ENCODE results near the gene NBPF11.
"Not testable (repeated sequence)": the region's sequence is repeated elsewhere in the genome, so short reads cannot be mapped to it uniquely, and the experiment has no call there.

Gene NBPF11

DNA sequence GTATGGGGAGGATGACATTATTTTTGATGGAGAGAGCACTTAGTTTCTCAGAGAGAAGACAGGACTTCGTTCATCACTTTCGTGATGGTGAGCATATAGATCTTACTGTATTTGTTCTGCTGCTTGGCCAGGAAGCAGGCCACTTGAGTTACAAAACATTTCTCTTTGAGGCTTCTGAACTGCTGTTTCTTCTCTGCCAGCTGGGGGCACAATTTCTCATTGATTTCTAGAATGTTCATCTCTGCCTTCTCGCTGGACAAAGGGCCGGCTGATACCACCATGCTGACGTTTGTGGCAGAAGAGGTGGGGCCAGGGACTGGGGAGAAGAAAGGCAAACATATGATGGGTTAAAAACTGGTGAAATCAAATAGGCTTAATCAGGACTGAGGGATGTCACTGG is 31.7 kb downstream of the NBPF11 start:
- not testable (repeated sequence) for H3K4me3 Mint-ChIP-seq; H3K9me3 Mint-ChIP-seq (ENCODE audit: low read depth); H3K4me1 Mint-ChIP-seq (ENCODE audit: low read depth); H3K27ac Mint-ChIP-seq; H3K36me3 Mint-ChIP-seq; H3K27me3 Mint-ChIP-seq

GRCh38 chr1:148095732-148096131 is 56.3 kb downstream of the NBPF11 start:
- H3K27me3 Mint-ChIP-seq; H3K27ac Mint-ChIP-seq; H3K4me1 Mint-ChIP-seq (ENCODE audit: low read depth); H3K9me3 Mint-ChIP-seq (ENCODE audit: low read depth); H3K36me3 Mint-ChIP-seq; H3K4me3 Mint-ChIP-seq: not testable (repeated sequence)

DNA sequence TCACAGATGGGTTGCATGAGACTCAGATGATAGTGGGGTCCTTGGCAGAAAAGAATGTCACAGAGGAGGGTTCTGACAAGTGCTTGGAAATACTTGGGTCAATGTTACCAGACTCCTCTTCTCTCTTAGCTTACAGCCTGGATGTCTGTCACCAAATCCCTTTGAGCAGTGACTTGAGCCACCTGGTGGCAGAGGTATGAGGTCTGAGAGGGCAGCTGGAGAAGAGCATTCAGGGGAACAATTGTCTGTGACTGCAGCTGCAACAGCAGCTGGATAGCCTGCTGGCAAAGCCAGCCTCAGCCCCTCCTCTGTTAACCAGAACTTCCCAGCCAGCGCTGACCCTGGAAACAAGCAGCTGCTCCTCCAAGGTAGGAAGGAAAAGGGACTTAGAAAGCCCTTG is 65.9 kb downstream of the NBPF11 start:
- H3K4me1 Mint-ChIP-seq (ENCODE audit: low read depth); H3K36me3 Mint-ChIP-seq; H3K9me3 Mint-ChIP-seq (ENCODE audit: low read depth); H3K4me3 Mint-ChIP-seq; H3K27me3 Mint-ChIP-seq; H3K27ac Mint-ChIP-seq: not testable (repeated sequence)

GRCh38 chr1:148081205-148081604 is 70.9 kb downstream of the NBPF11 start:
- H3K27me3 Mint-ChIP-seq; H3K9me3 Mint-ChIP-seq (ENCODE audit: low read depth); H3K4me1 Mint-ChIP-seq (ENCODE audit: low read depth); H3K36me3 Mint-ChIP-seq; H3K4me3 Mint-ChIP-seq; H3K27ac Mint-ChIP-seq: not testable (repeated sequence)

- not testable (repeated sequence) for H3K9me3 Mint-ChIP-seq (ENCODE audit: low read depth); H3K4me3 Mint-ChIP-seq; H3K27ac Mint-ChIP-seq; H3K4me1 Mint-ChIP-seq (ENCODE audit: low read depth); H3K36me3 Mint-ChIP-seq; H3K27me3 Mint-ChIP-seq
Observed at GRCh38 chr1:148078632-148079519, 73.2 kb downstream of the NBPF11 start.

- not testable (repeated sequence) for H3K4me3 Mint-ChIP-seq; H3K36me3 Mint-ChIP-seq; H3K27ac Mint-ChIP-seq; H3K27me3 Mint-ChIP-seq; H3K4me1 Mint-ChIP-seq (ENCODE audit: low read depth); H3K9me3 Mint-ChIP-seq (ENCODE audit: low read depth)
Observed at GRCh38 chr1:148078090-148078489, 74.0 kb downstream of the NBPF11 start.

GRCh38 chr1:148077458-148077857 is 74.6 kb downstream of the NBPF11 start:
- not testable (repeated sequence) for H3K27ac Mint-ChIP-seq; H3K9me3 Mint-ChIP-seq (ENCODE audit: low read depth); H3K27me3 Mint-ChIP-seq; H3K4me1 Mint-ChIP-seq (ENCODE audit: low read depth); H3K4me3 Mint-ChIP-seq; H3K36me3 Mint-ChIP-seq

DNA sequence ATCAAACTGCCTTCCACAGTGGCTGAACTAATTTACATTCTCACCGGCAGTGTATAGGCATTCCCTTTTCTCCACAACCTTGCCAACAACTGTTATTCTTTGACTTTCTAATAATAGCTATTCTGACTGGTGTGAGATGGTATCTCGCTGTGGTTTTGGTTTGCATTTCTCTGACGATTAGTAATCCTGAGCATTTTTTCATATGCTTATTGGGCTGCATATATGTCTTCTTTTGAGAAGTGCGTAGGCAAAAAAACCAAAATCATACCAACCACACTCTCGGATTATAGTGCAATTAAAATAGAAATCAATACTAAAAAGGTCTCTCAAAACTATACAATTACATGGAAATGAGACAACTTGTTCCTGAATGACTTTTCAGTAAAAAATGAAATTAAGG is 78.7 kb downstream of the NBPF11 start:
- H3K27ac Mint-ChIP-seq; H3K36me3 Mint-ChIP-seq; H3K9me3 Mint-ChIP-seq (ENCODE audit: low read depth); H3K27me3 Mint-ChIP-seq; H3K4me3 Mint-ChIP-seq; H3K4me1 Mint-ChIP-seq (ENCODE audit: low read depth): not testable (repeated sequence)

DNA sequence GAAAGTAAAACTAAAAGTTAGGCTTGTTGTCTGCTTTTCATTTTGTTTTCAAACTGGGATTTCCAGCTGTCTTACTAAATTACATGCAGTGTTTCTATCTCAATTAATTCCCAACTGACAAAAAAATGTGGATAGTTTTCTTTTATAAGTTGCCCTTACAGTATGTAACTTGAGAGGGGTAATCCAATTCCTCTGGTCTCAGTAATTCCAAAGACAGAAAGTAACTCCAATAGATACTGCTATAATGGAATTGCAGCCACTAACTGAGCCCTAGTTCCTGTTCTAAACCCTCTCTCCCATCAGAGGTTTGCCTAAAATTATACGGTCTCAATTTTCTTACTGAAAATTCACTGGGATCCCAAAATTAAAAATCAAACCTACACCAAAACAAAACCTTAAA is 83.5 kb downstream of the NBPF11 start:
- H3K27ac Mint-ChIP-seq, H3K27me3 Mint-ChIP-seq: not testable (repeated sequence)

DNA sequence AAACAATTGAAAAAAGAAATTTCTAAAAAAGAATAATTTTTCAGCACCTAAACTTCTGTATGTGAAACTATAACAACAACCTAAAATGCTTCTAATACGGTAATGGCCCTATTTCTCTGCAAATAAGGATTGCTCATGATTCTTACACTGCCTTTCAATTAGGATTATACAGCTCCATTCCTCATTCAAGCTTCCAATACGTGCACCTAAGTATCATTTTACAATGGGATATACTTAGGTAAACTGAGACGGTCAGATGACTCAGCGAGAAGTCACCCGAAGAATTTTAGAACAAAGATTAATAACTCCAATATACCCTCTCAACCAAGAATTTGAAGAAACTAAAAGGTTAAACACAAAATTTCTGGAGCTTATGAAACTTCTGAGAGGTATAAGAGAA is 83.9 kb downstream of the NBPF11 start:
- H3K9me3 Mint-ChIP-seq (ENCODE audit: low read depth); H3K27me3 Mint-ChIP-seq; H3K36me3 Mint-ChIP-seq; H3K27ac Mint-ChIP-seq; H3K4me1 Mint-ChIP-seq (ENCODE audit: low read depth); H3K4me3 Mint-ChIP-seq: not testable (repeated sequence)

More for the DNA sequence above, 83.5 kb downstream of the NBPF11 start:
- not testable (repeated sequence) for H3K36me3 Mint-ChIP-seq; H3K4me1 Mint-ChIP-seq (ENCODE audit: low read depth); H3K4me3 Mint-ChIP-seq; H3K9me3 Mint-ChIP-seq (ENCODE audit: low read depth)

DNA sequence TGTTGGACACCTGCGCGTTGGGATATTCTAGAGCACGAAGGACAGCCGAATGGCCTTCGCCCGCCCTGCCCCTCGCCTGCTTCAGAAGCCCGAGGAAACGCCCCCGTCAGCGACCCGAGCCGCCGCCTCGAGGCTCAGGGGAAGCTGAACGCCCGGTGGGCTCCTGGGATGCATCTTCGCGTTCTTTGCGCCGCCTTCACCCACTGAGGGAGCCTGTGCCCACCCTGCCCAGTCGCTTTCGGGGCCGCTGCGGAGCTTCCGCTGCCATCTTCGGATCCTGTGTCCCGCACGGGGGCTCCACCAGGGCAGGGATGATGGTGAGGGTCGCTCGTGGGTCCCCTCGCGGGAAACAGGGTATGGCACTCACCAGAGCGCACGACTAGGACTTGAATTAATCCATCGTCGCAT is 91.8 kb downstream of the NBPF11 start:
- not testable (repeated sequence) for H3K9me3 Mint-ChIP-seq (ENCODE audit: low read depth); H3K36me3 Mint-ChIP-seq
- H3K4me3 Mint-ChIP-seq, result peak overlapping the region; percentile 46

DNA sequence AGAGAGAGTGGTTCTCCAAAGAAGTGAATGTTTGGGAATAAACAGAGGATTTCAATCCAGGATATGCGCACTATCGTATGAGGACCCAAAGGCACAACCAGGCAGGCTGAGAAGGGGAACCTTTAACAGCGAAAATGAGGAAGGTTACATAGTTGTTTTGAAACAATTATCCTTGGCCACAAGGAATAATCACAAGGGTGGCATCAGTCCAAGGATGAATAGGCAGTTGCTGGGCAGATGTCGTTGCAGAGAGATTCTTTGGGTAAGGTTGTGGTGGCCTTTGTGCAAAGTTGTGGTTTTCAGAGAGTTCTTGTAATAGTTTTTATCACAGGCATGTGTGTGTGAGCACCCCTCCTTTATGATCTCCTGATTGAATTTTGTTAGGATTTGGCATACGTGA is 94.7 kb downstream of the NBPF11 start:
- not testable (repeated sequence) for H3K4me1 Mint-ChIP-seq (ENCODE audit: low read depth); H3K36me3 Mint-ChIP-seq; H3K4me3 Mint-ChIP-seq; H3K27ac Mint-ChIP-seq; H3K9me3 Mint-ChIP-seq (ENCODE audit: low read depth); H3K27me3 Mint-ChIP-seq

More for the DNA sequence above, 91.8 kb downstream of the NBPF11 start:
- H3K27me3 Mint-ChIP-seq; H3K27ac Mint-ChIP-seq; H3K4me1 Mint-ChIP-seq (ENCODE audit: low read depth): not testable (repeated sequence)
